ENCODE results near the gene HOXC5.

GRCh38 chr12:54032086-54032619 is 697 bp upstream of the HOXC5 start:
- TF ChIP-seq ZNF274 (IDR thresholded peaks at IDR 0.05; ENCODE audit: low read depth, low read length) (no peak), SUZ12 (IDR thresholded peaks at IDR 0.05; ENCODE audit: extremely low read depth, insufficient read depth, insufficient read length) (no peak)
